Adrenal gland (tissue), 12 donors: ENCODE data around the gene SWT1. TPM values are rescaled to one million over a fixed set of nuclear protein-coding genes. Genes with fewer than 3 reads are reported as not detected.

Experiments used
- DNase-seq, 7 donors: peaks; one replicate each; pipeline ENCODE4 v3.0.0-alpha.2; 2019 to 2020
- H3K27ac ChIP-seq, 5 donors: fragments of 200-600 bp; sonication (generic) in 4 of 5; 1 replicate in 3 of 5; 2 replicates in 2 of 5; pipeline versions ENCODE4 v1.5.1 to v1.8.0; 2016 to 2020; ENCODE audit warnings: mild to moderate bottlenecking in 1 of 5
- H3K27me3 ChIP-seq: fragments of 200-600 bp; 2 replicates; pipeline ENCODE4 v1.8.0; 2021
- H3K36me3 ChIP-seq, 2 donors: fragments of 200-600 bp; replicated peaks in 1 of 2; 1 replicate in 1 of 2; 2 replicates in 1 of 2; pipeline versions ENCODE4 v1.5.1 to v1.8.0; 2018 to 2022
- H3K4me1 ChIP-seq, 2 donors: fragments of 200-600 bp; replicated peaks in 1 of 2; 1 replicate in 1 of 2; 2 replicates in 1 of 2; pipeline versions ENCODE4 v1.5.1 to v1.8.0; 2018 to 2021
- H3K4me3 ChIP-seq, 4 donors: fragments of 200-600 bp; sonication (generic) in 3 of 4; one replicate each; pipeline ENCODE4 v1.5.1; 2016 to 2018
- H3K9me3 ChIP-seq, 3 donors: fragments of 200-600 bp; sonication (generic) in 1 of 3; replicated peaks in 1 of 3; 1 replicate in 2 of 3; 2 replicates in 1 of 3; pipeline versions ENCODE4 v1.5.1 to v1.8.0; 2016 to 2021
- CTCF ChIP-seq, 6 experiments: fragments of 450-650 bp in 4 of 6; fragments of 200-600 bp in 2 of 6; sonication (generic) in 1 of 6; IDR thresholded peaks; 1 replicate in 5 of 6; 2 replicates in 1 of 6; pipeline versions ENCODE4 v1.5.1 to v1.8.0; 2016 to 2021; ENCODE audit warnings: antibody characterized with exemption in 6 of 6, mild to moderate bottlenecking in 2 of 6, moderate library complexity in 1 of 6
- POLR2A ChIP-seq, 2 donors: fragments of 450-650 bp; IDR thresholded peaks; one replicate each; pipeline ENCODE4 v1.6.1; 2017; ENCODE audit warnings: antibody characterized with exemption in 2 of 2, mild to moderate bottlenecking in 2 of 2, moderate library complexity in 1 of 2
- WGBS, 4 donors: extraction: QIAGEN DNeasy Blood & Tissue Kit in 2 of 4; methylation state at CpG; one replicate each; pipeline versions ENCODE4 v1.1.5 to v1.1.7; 2013 to 2017; 5-methylcytosine and 5-hydroxymethylcytosine counted together
- intact Hi-C, 2 donors: fragments of 100-400 bp; cut with DNase I; formaldehyde crosslinking; loops; one replicate each; pipeline versions ENCODE4 v1.14.1 to v1.15.0; 2022 to 2023
- polyA plus RNA-seq, 3 donors: library from polyadenylated mRNA; stranded (reverse); fragments of 200-250 nt in 2 of 3; fragments of 350-450 nt in 1 of 3; fragmentation: Illumina TruSeq in 1 of 3; extraction: RNeasy Lipid Tissue Mini Kit (QIAGEN cat#74804) in 1 of 3; gene quantifications; one replicate each; pipeline ENCODE4 v1.2.3, GENCODE V29; 2013 to 2014
- total RNA-seq, 9 donors: library from RNA; depleted of rRNA in 4 of 9; stranded (reverse); fragments of >200 nt in 4 of 9; fragments of 120-200 nt in 1 of 9; fragmentation: NEBNext Ultra II Directional in 1 of 9; extraction: Animal tissue kit (Norgen Biotek cat#: 25700) in 1 of 9; gene quantifications; one replicate each; pipeline versions ENCODE4 v1.1.0 to v1.2.4, GENCODE V29; 2013 to 2023
- donor health status: healthy with polysubstance abuse.
- donor health status: Bipolar disorder and iron deficiency.
- donor health status: DM: yes; HTN: yes; CAD: no.
- donor health status: DM: no; HTN: no; CAD: no.
- donor health status: DM: no; HTN: no; CAD: no.
- donor health status: DM: yes; HTN: yes; CAD: no.

SWT1 gene
- total and polyA plus RNA-seq, 12 donors = 1.9 to 11.0 (median 5.6) TPM

DNA sequence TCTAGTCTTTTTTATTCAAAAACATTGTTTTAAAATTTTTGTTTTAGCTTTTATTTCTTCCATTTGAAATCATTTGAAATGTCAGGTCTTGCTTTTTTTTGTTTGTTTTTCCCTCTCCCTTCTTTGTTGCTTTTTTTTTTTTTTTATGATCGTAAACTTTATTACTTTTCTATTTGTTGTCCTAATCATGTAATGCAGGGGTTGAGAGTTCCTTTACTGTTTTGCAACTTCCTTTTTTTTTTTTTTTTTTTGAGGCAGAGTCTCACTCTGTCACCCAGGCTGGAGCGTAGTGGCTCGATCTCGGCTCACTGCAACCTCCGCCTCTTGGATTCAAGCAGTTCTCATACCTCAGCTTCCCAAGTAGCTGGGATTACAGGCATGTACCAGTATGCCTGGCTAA is 135.3 kb downstream of the SWT1 start:
- Histone ChIP-seq H3K36me3 (peaks cover 0 to 22% of the 10 kb centered on the region in 2 donors), H3K9me3 (no peaks in the 10 kb centered on the region), H3K27ac (no peak overlapping the region), H3K4me1 (no peaks in the 10 kb centered on the region), H3K4me3 (no peak overlapping the region), H3K27me3 (no peaks in the 10 kb centered on the region)
- intact Hi-C loops = no loop called here
- TF ChIP-seq CTCF (IDR thresholded peaks at IDR 0.05) (no peak), POLR2A (IDR thresholded peaks at IDR 0.05) (no peak)
- WGBS, 4 donors = 71 to 84% (median 79%) methylated on average over 5 of the region's 5 CpGs
- DNase-seq = peak in 1 of 7 donors; percentile 50

DNA sequence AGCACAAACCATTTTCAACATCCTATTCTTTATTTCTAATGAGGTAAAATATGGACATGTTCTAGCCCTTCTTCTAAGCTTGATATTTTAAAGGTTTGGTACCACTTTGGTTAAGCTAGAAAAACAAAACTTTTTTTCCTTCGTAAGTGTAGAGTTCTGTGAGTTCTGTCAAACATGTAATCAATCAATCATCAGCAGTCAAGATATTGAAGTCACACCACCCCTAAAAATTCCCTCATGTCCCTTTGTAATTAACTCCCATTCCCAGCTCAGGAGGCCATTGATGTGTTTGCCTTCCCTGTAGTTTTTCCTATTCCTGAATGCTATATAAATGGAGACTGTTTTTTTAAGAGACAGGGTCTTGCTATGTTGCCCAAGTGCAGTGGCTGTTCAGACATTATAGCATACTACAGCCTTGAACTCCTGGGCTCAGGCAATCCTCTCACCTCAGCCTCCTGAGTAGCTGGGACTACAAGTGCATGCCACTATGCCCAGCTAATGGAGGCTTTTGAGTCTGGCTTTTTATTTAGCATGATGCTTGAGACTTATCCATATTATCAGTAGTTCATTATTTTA is 137.1 kb downstream of the SWT1 start:
- no peaks in the 10 kb centered on the region for H3K4me1 ChIP-seq
- intact Hi-C loops = no loop called here
- H3K4me3 ChIP-seq = no peak overlapping the region
- no peaks in the 10 kb centered on the region for H3K27me3 ChIP-seq
- TF ChIP-seq CTCF (IDR thresholded peaks at IDR 0.05) (no peak), POLR2A (IDR thresholded peaks at IDR 0.05) (no peak)
- DNase-seq = no peak
- H3K36me3 ChIP-seq = peaks cover 0 to 40% of the 10 kb centered on the region in 2 donors
- 91 to 97% (median 96%) methylated on average over 1 of the region's 1 CpG for WGBS, 4 donors
- no peaks in the 10 kb centered on the region for H3K9me3 ChIP-seq
- no peak overlapping the region for H3K27ac ChIP-seq

- Histone ChIP-seq H3K27me3 (no peaks in the 10 kb centered on the region), H3K27ac (no peak overlapping the region), H3K9me3 (no peaks in the 10 kb centered on the region), H3K4me1 (no peaks in the 10 kb centered on the region), H3K4me3 (no peak overlapping the region), H3K36me3 (peaks cover 0 to 50% of the 10 kb centered on the region in 2 donors)
- DNase-seq = no peak
- no peak for TF ChIP-seq POLR2A (IDR thresholded peaks at IDR 0.05)
- no peak for TF ChIP-seq CTCF (IDR thresholded peaks at IDR 0.05)
- intact Hi-C loops = no loop called here
These were observed 138.1 kb downstream of the SWT1 start for GRCh38 chr1:185295091-185295490.

GRCh38 chr1:185297982-185298381 is 141.0 kb downstream of the SWT1 start:
- no peak overlapping the region for H3K27ac ChIP-seq
- H3K4me3 ChIP-seq = no peak overlapping the region
- no peaks in the 10 kb centered on the region for H3K27me3 ChIP-seq
- peaks cover 0 to 76% of the 10 kb centered on the region in 2 donors for H3K36me3 ChIP-seq
- no peaks in the 10 kb centered on the region for H3K4me1 ChIP-seq
- 92 to 97% (median 94%) methylated on average over 2 of the region's 2 CpGs for WGBS, 4 donors
- intact Hi-C loops = no loop called here
- TF ChIP-seq POLR2A (IDR thresholded peaks at IDR 0.05) (no peak), CTCF (IDR thresholded peaks at IDR 0.05) (no peak)
- no peaks in the 10 kb centered on the region for H3K9me3 ChIP-seq
- no peak for DNase-seq
